Ovary (tissue), 9 donors: ENCODE measurements around the gene GNG12. TPM values are rescaled to one million over a fixed set of nuclear protein-coding genes. Genes with fewer than 3 reads are reported as not detected.

Experiments
- DNase-seq, 5 donors: peaks; one replicate each; pipeline ENCODE4 v3.0.0-alpha.2; 2019 to 2020
- H3K27ac ChIP-seq, 2 donors: fragments of 200-600 bp; one replicate each; pipeline versions ENCODE4 v1.5.1 to v1.8.0; 2019 to 2022
- H3K27me3 ChIP-seq: fragments of 200-600 bp; one replicate; pipeline ENCODE4 v1.8.0; 2022
- H3K36me3 ChIP-seq: fragments of 200-600 bp; sonication (generic); one replicate; pipeline ENCODE4 v1.5.1; 2019
- H3K4me1 ChIP-seq: one replicate; pipeline ENCODE4 v1.8.1; 2013; ENCODE audit warnings: mild to moderate bottlenecking, moderate library complexity; ENCODE audit not compliant: insufficient read depth
- H3K4me3 ChIP-seq: fragments of 200-600 bp; sonication (generic); one replicate; pipeline ENCODE4 v1.5.1; 2017
- H3K9me3 ChIP-seq, 2 donors: fragments of 200-600 bp in 1 of 2; sonication (generic) in 1 of 2; one replicate each; pipeline versions ENCODE4 v1.5.1 to v1.8.1; 2013 to 2019; ENCODE audit warnings: mild to moderate bottlenecking in 1 of 2, moderate library complexity in 1 of 2
- CTCF ChIP-seq, 3 donors: fragments of 450-650 bp in 2 of 3; fragments of 200-600 bp in 1 of 3; IDR thresholded peaks; one replicate each; pipeline versions ENCODE4 v1.5.1 to v1.8.0; 2016 to 2022; ENCODE audit warnings: antibody characterized with exemption in 3 of 3, mild to moderate bottlenecking in 1 of 3
- EP300 ChIP-seq: sonication (generic); formaldehyde crosslinking; IDR thresholded peaks from one replicate; pipeline ENCODE4 v1.6.1; 2017; ENCODE audit warnings: antibody characterized with exemption
- POLR2A ChIP-seq: fragments of 450-650 bp; IDR thresholded peaks from one replicate; pipeline ENCODE4 v1.6.1; 2017; ENCODE audit warnings: antibody characterized with exemption, mild to moderate bottlenecking, moderate library complexity
- WGBS, 3 donors: extraction: QIAGEN DNeasy Blood & Tissue Kit in 1 of 3; methylation state at CpG; one replicate each; pipeline versions ENCODE4 v1.1.5 to v1.1.7; 2013 to 2017; 5-methylcytosine and 5-hydroxymethylcytosine counted together
- intact Hi-C, 4 donors: fragments of 100-400 bp; cut with DNase I; formaldehyde crosslinking; loops; one replicate each; pipeline versions ENCODE4 v1.11.0 to v1.15.1; 2022 to 2023
- polyA plus RNA-seq, 2 donors: library from polyadenylated mRNA; stranded (reverse); fragments of 200-250 nt in 1 of 2; fragments of 350-450 nt in 1 of 2; fragmentation: Illumina TruSeq in 1 of 2; extraction: RNeasy Lipid Tissue Mini Kit (QIAGEN cat#74804) in 1 of 2; gene quantifications; one replicate each; pipeline ENCODE4 v1.2.3, GENCODE V29; 2013 to 2014
- total RNA-seq, 7 donors: library from RNA; depleted of rRNA in 2 of 7; stranded (reverse); fragments of >200 nt in 2 of 7; fragmentation: NEBNext Ultra II Directional in 3 of 7; extraction: Animal tissue kit (Norgen Biotek cat#: 25700) in 3 of 7; gene quantifications; one replicate each; pipeline versions ENCODE4 v1.1.0 to v1.2.4, GENCODE V29; 2016 to 2023
- donor health status: DM: no; HTN: no; CAD: no; lungs with moderate emphysema.
- donor health status: DM: no; HTN: no; CAD: no.
- donor health status: Bipolar disorder and iron deficiency.
- donor health status: DM: yes; HTN: yes; CAD: no.
- donor health status: DM: no; HTN: no; CAD: no.
- donor health status: DM: yes; HTN: yes; CAD: no.

Gene GNG12
- total and polyA plus RNA-seq, 9 donors: 41.0 to 121 (median 68.0) TPM

- H3K4me1 ChIP-seq: peaks cover 8% of the 10 kb centered on the region
- H3K27me3 ChIP-seq: no peaks in the 10 kb centered on the region
- H3K9me3 ChIP-seq: no peaks in the 10 kb centered on the region
- intact Hi-C loops: loop anchor here in 3 of 4 donors (5.0 to 10.0 kb wide), 5 partner anchors 61 to 152 kb away; no protein-coding TSS in a partner anchor
- TF ChIP-seq POLR2A (peak; percentile 13), CTCF (IDR thresholded peaks at IDR 0.05) (no peak)
- peak overlapping the region; percentile 90 for H3K4me3 ChIP-seq
- H3K27ac ChIP-seq: peak overlapping the region; percentile 84 to 88
- H3K36me3 ChIP-seq: no peaks in the 10 kb centered on the region
- 0 to 1% (median 0%) methylated on average over 26 to 43 of the region's 43 CpGs for WGBS, 3 donors
- peak; percentile 60 to 78 (median 71) for DNase-seq
These were observed 146.7 kb downstream of the GNG12 start for GRCh38 chr1:67686267-67687197.

GRCh38 chr1:67685558-67686266 is 147.6 kb downstream of the GNG12 start:
- Histone ChIP-seq H3K27me3 (no peaks in the 10 kb centered on the region), H3K36me3 (no peaks in the 10 kb centered on the region), H3K4me3 (peak overlapping the region; percentile 90), H3K27ac (peak overlapping the region; percentile 84 to 88), H3K9me3 (no peaks in the 10 kb centered on the region), H3K4me1 (peaks cover 8% of the 10 kb centered on the region)
- TF ChIP-seq CTCF (IDR thresholded peaks at IDR 0.05): no peak
- TF ChIP-seq EP300: no peak
- TF ChIP-seq POLR2A: no peak
- peak in 4 of 5 donors; percentile 43 to 66 (median 58) for DNase-seq
- intact Hi-C loops: loop anchor here in 3 of 4 donors (2.0 to 10.0 kb wide), 6 partner anchors 51 to 151 kb away; no protein-coding TSS in a partner anchor
- 0 to 1% (median 0%) methylated on average over 50 to 65 of the region's 65 CpGs for WGBS, 3 donors

GRCh38 chr1:67685067-67685557 is 148.2 kb downstream of the GNG12 start, which contains the start of gene GADD45A:
GADD45A (plus strand) TSS chr1:67685201; CDS start chr1:67685495, 294 bp downstream.
- H3K27me3 ChIP-seq: no peaks in the 10 kb centered on the region
- no peaks in the 10 kb centered on the region for H3K9me3 ChIP-seq
- H3K4me3 ChIP-seq: peak within 1 kb of the TSS; percentile 90
- TF ChIP-seq EP300: no peak
- TF ChIP-seq CTCF (IDR thresholded peaks at IDR 0.05): no peak
- peak; percentile 98 for TF ChIP-seq POLR2A
- no peaks in the 10 kb centered on the region for H3K36me3 ChIP-seq
- peaks cover 8% of the 10 kb centered on the region for H3K4me1 ChIP-seq
- WGBS, 3 donors: 0 to 1% (median 0%) methylated on average over 38 to 39 of the region's 39 CpGs
- intact Hi-C loops: loop anchor here in 3 of 4 donors (2.0 to 10.0 kb wide), 6 partner anchors 52 to 150 kb away; no protein-coding TSS in a partner anchor
- peak within 1 kb of the TSS; percentile 84 to 88 for H3K27ac ChIP-seq
- DNase-seq: peak; percentile 96 to 98 (median 97)

GRCh38 chr1:67684526-67685066 is 148.7 kb downstream of the GNG12 start:
- Histone ChIP-seq H3K9me3 (no peaks in the 10 kb centered on the region), H3K36me3 (no peaks in the 10 kb centered on the region), H3K27me3 (no peaks in the 10 kb centered on the region), H3K4me1 (peaks cover 8% of the 10 kb centered on the region), H3K4me3 (peak overlapping the region; percentile 15), H3K27ac (peak overlapping the region in 1 of 2 donors; percentile 58)
- intact Hi-C loops: loop anchor here in 3 of 4 donors (2.0 to 10.0 kb wide), 6 partner anchors 52 to 150 kb away; no protein-coding TSS in a partner anchor
- WGBS, 3 donors: 0 to 1% (median 1%) methylated on average over 20 of the region's 20 CpGs
- TF ChIP-seq CTCF (IDR thresholded peaks at IDR 0.05) (no peak), POLR2A (no peak), EP300 (no peak)
- DNase-seq: no peak
